ENCODE data around the gene LEKR1.

GRCh38 chr3:156885761-156886160, 59.6 kb downstream of the LEKR1 start:
- no peak for TF ChIP-seq EZH2 (IDR thresholded peaks at IDR 0.05; ENCODE audit: borderline replicate concordance, low read depth, low read length, poor library complexity, severe bottlenecking)
- no peak for TF ChIP-seq CTCF (conservative IDR thresholded peaks at IDR 0.05; ENCODE audit: low read depth, low read length)

Data from A673 (cell line).